ENCODE data around the gene DMGDH. TPM values are rescaled to one million over a fixed set of nuclear protein-coding genes. Genes with fewer than 3 reads are reported as not detected.
A peak's percentile ranks its signal among the peaks of the same experiment; 100 is the strongest.
"Not testable (repeated sequence)": the region's sequence is repeated elsewhere in the genome, so short reads cannot be mapped to it uniquely, and the experiment has no call there.

DMGDH gene
- total and polyA plus RNA-seq, 8 donors = 0.38 to 5.3 (median 1.8) TPM; not detected in 1

- intact Hi-C loops (cut with DNase I; ENCODE audit: low total_unique reads) = no loop called here
- DNase-seq = no peak
Measured at GRCh38 chr5:78983601-78984438, 85.7 kb downstream of the DMGDH start.

DNA sequence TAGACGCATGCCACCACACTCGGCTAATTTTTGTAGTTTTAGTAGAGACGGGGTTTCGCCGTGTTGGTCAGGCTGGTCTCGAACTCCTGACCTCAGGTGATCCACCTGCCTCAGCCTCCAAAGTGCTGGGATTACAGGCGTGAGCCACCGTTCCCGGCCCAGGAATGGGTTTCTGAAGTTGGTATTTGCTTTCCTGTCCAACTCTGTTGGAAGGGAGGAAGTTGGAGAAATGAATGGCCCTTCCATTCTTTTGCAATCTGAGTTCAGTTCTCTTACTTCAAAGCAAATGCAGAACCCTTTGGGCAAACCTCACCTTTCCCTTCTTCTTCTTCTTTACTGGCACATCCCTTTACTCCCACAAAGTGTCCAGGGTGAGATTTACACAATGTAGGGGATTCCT, 86.3 kb downstream of the DMGDH start:
- 83 to 90% (median 88%) methylated on average over 9 of the region's 9 CpGs for WGBS, 5 donors
- intact Hi-C loops (cut with DNase I; ENCODE audit: low total_unique reads); H3K9me3 ChIP-seq; H3K36me3 ChIP-seq; H3K27me3 ChIP-seq; DNase-seq: not testable (repeated sequence)
- peak overlapping the region in 1 of 4 donors; percentile 84 for H3K4me3 ChIP-seq
- H3K4me1 ChIP-seq = peaks cover 5 to 56% (median 33%) of the 10 kb centered on the region in 4 donors
- H3K27ac ChIP-seq = peak overlapping the region in 3 of 5 donors; percentile 97 to 99 (median 99)

More at GRCh38 chr5:78983601-78984438, 85.7 kb downstream of the DMGDH start:
- no peaks in the 10 kb centered on the region for H3K36me3 ChIP-seq
- H3K27me3 ChIP-seq = no peaks in the 10 kb centered on the region
- TF ChIP-seq EP300 (IDR thresholded peaks at IDR 0.05) (no peak), POLR2AphosphoS5 (IDR thresholded peaks at IDR 0.05) (no peak)
- TF ChIP-seq, protein P1, sequence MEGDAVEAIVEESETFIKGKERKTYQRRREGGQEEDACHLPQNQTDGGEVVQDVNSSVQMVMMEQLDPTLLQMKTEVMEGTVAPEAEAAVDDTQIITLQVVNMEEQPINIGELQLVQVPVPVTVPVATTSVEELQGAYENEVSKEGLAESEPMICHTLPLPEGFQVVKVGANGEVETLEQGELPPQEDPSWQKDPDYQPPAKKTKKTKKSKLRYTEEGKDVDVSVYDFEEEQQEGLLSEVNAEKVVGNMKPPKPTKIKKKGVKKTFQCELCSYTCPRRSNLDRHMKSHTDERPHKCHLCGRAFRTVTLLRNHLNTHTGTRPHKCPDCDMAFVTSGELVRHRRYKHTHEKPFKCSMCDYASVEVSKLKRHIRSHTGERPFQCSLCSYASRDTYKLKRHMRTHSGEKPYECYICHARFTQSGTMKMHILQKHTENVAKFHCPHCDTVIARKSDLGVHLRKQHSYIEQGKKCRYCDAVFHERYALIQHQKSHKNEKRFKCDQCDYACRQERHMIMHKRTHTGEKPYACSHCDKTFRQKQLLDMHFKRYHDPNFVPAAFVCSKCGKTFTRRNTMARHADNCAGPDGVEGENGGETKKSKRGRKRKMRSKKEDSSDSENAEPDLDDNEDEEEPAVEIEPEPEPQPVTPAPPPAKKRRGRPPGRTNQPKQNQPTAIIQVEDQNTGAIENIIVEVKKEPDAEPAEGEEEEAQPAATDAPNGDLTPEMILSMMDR (IDR thresholded peaks at IDR 0.05) = no peak
- H3K9me3 ChIP-seq = no peaks in the 10 kb centered on the region
- WGBS, 5 donors = 14 to 20% (median 16%) methylated on average over 17 of the region's 17 CpGs
- peak overlapping the region; percentile 73 to 92 (median 85) for H3K4me3 ChIP-seq
- H3K27ac ChIP-seq = peak overlapping the region; percentile 97 to 99 (median 98)
- peaks cover 5 to 56% (median 33%) of the 10 kb centered on the region in 4 donors for H3K4me1 ChIP-seq

DNA sequence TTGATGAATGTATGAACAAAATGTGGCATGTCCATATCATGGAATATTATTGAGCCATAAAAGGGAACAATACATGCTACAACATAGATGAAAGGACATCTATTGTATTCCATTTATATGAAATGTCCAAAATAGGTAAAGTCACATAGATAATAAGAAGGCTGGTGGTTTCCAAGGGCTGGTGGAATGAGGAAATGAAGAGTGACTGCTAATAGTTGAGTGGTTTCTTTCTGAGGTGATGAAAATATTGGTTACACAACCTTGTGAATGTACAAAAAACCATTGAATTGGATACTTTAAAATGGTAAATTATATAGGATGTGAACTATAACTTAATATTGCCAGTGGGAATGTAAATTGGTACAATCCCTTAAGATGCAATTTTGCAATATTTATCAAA, 89.6 kb downstream of the DMGDH start:
- no peak for DNase-seq
- Histone ChIP-seq H3K27me3 (no peaks in the 10 kb centered on the region), H3K4me1 (peaks cover 0 to 45% (median 28%) of the 10 kb centered on the region in 4 donors), H3K9me3 (no peaks in the 10 kb centered on the region), H3K4me3 (no peak overlapping the region), H3K36me3 (no peaks in the 10 kb centered on the region), H3K27ac (no peak overlapping the region)
- intact Hi-C loops (cut with DNase I; ENCODE audit: low total_unique reads) = no loop called here
- TF ChIP-seq, protein P1 (IDR thresholded peaks at IDR 0.05) = no peak
- TF ChIP-seq POLR2AphosphoS5 (IDR thresholded peaks at IDR 0.05) (no peak), EP300 (IDR thresholded peaks at IDR 0.05) (no peak), POLR2A (IDR thresholded peaks at IDR 0.05) (no peak)

- Histone ChIP-seq H3K27ac (no peak overlapping the region), H3K36me3 (no peaks in the 10 kb centered on the region), H3K9me3 (no peaks in the 10 kb centered on the region), H3K27me3 (no peaks in the 10 kb centered on the region), H3K4me1 (peaks cover 6 to 52% (median 32%) of the 10 kb centered on the region in 4 donors), H3K4me3 (no peak overlapping the region)
- TF ChIP-seq, protein P1 (IDR thresholded peaks at IDR 0.05) = no peak
- TF ChIP-seq EP300 (IDR thresholded peaks at IDR 0.05) (no peak), POLR2A (IDR thresholded peaks at IDR 0.05) (no peak), POLR2AphosphoS5 (IDR thresholded peaks at IDR 0.05) (no peak)
- DNase-seq = no peak
- 72 to 75% (median 73%) methylated on average over 7 of the region's 7 CpGs for WGBS, 5 donors
- intact Hi-C loops (cut with DNase I; ENCODE audit: low total_unique reads) = no loop called here
Measured at GRCh38 chr5:78979117-78979742, 90.2 kb downstream of the DMGDH start.
